RWPE2 (cell line): ENCODE data around the gene BMAL2.

Source experiments
- ATAC-seq: fragments of 200-7000 bp; cut with Tn5 transposase; 3 replicates; pipeline ENCODE4 v1.9.1; 2021; ENCODE audit warnings: low read depth
- DNase-seq: peaks from one replicate; pipeline ENCODE4 v3.0.0-alpha.2; 2020; ENCODE audit warnings: low spot score
- H3K27ac ChIP-seq: fragments of 450-650 bp; 2 replicates; pipeline ENCODE4 v1.5.1; 2017; ENCODE audit warnings: mild to moderate bottlenecking; ENCODE audit not compliant: poor library complexity, severe bottlenecking
- H3K27me3 ChIP-seq: fragments of 250-450 bp; sonication (Bioruptor Pico); 2 replicates; pipeline ENCODE4 v1.5.1; 2021; ENCODE audit warnings: mild to moderate bottlenecking, moderate library complexity; ENCODE audit not compliant: insufficient read depth, poor library complexity, severe bottlenecking
- H3K36me3 ChIP-seq: fragments of 250-450 bp; sonication (Bioruptor Pico); 2 replicates; pipeline ENCODE4 v1.5.1; 2020; ENCODE audit warnings: low read depth, mild to moderate bottlenecking, moderate library complexity
- H3K4me1 ChIP-seq: fragments of 250-450 bp; sonication (Bioruptor Pico); 2 replicates; pipeline ENCODE4 v1.5.1; 2021; ENCODE audit warnings: mild to moderate bottlenecking, moderate library complexity; ENCODE audit not compliant: insufficient read depth, poor library complexity, severe bottlenecking
- H3K4me3 ChIP-seq: fragments of 250-450 bp; sonication (Bioruptor Pico); 2 replicates; pipeline ENCODE4 v1.5.1; 2021; ENCODE audit warnings: mild to moderate bottlenecking, moderate library complexity; ENCODE audit not compliant: severe bottlenecking
- H3K9me3 ChIP-seq: fragments of 250-450 bp; sonication (Bioruptor Pico); 2 replicates; pipeline ENCODE4 v1.5.1; 2021; ENCODE audit warnings: mild to moderate bottlenecking, moderate library complexity; ENCODE audit not compliant: severe bottlenecking
- TF ChIP-seq, protein P1 (sequence below): fragments of 450-650 bp; IDR thresholded peaks from one replicate; pipeline ENCODE4 v1.5.1; 2017; ENCODE audit warnings: mild to moderate bottlenecking, moderate library complexity; ENCODE audit not compliant: poor library complexity, severe bottlenecking

BMAL2 gene

DNA sequence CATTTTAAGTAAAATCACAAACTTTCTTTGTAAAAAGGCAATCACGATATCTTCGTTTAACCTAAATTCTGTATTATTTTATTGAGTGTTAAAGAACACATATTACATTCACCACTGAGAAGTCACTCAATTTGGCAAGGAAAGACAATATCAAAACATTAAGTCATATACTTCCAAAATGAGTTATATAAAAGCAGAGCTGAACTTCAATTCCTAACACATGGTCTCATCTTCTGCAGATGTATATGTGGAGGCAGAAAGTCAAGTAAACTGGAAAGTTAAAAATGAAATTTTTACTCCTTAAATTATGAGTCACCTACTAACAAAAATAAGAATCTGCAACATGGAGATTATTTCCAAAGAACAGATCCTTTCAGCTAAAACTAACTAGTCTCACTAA, 28.7 kb downstream of the BMAL2 start:
- Histone ChIP-seq H3K27me3 (no peaks in the 10 kb centered on the region), H3K4me3 (no peak overlapping the region), H3K36me3 (no peaks in the 10 kb centered on the region), H3K4me1 (no peaks in the 10 kb centered on the region), H3K9me3 (no peaks in the 10 kb centered on the region), H3K27ac (no peak overlapping the region)
- ATAC-seq (no peak), DNase-seq (no peak)
- TF ChIP-seq, protein P1, sequence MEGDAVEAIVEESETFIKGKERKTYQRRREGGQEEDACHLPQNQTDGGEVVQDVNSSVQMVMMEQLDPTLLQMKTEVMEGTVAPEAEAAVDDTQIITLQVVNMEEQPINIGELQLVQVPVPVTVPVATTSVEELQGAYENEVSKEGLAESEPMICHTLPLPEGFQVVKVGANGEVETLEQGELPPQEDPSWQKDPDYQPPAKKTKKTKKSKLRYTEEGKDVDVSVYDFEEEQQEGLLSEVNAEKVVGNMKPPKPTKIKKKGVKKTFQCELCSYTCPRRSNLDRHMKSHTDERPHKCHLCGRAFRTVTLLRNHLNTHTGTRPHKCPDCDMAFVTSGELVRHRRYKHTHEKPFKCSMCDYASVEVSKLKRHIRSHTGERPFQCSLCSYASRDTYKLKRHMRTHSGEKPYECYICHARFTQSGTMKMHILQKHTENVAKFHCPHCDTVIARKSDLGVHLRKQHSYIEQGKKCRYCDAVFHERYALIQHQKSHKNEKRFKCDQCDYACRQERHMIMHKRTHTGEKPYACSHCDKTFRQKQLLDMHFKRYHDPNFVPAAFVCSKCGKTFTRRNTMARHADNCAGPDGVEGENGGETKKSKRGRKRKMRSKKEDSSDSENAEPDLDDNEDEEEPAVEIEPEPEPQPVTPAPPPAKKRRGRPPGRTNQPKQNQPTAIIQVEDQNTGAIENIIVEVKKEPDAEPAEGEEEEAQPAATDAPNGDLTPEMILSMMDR = no peak

DNA sequence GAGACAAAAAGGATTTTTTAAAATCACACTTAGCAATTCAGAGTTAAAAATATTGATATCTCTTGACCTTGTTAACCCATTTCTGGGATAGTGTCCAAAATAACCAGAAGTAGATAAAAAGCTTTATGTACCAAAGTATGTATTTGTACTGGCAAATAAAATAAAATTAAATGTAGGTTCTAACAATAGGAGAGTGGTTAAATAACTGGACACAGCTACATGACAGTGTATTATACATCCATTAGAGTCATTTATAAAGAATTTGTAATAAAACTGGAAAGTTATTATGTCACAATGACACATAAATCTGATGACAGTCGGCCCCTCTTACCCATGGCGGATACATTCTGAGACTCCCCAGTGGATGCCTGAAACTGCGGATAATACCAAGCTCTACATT, 34.0 kb downstream of the BMAL2 start:
- Histone ChIP-seq H3K4me3 (no peak overlapping the region), H3K27me3 (no peaks in the 10 kb centered on the region), H3K27ac (no peak overlapping the region), H3K36me3 (peaks cover 9% of the 10 kb centered on the region; the same call in 1 of the 2 replicates), H3K9me3 (no peaks in the 10 kb centered on the region), H3K4me1 (no peaks in the 10 kb centered on the region)
- no peak for ATAC-seq
- TF ChIP-seq, protein P1 = no peak
- no peak for DNase-seq

GRCh38 chr12:27367078-27367477, 34.4 kb downstream of the BMAL2 start:
- Histone ChIP-seq H3K9me3 (no peaks in the 10 kb centered on the region), H3K4me3 (no peak overlapping the region), H3K27me3 (no peaks in the 10 kb centered on the region), H3K36me3 (peaks cover 9% of the 10 kb centered on the region; the same call in 1 of the 2 replicates), H3K4me1 (no peaks in the 10 kb centered on the region), H3K27ac (no peak overlapping the region)
- no peak for ATAC-seq
- DNase-seq = no peak
- TF ChIP-seq, protein P1 = no peak

- no peak overlapping the region for H3K27ac ChIP-seq
- no peaks in the 10 kb centered on the region for H3K27me3 ChIP-seq
- H3K36me3 ChIP-seq = peaks cover 16% of the 10 kb centered on the region; the same call in 1 of the 2 replicates
- no peak overlapping the region for H3K4me3 ChIP-seq
- no peaks in the 10 kb centered on the region for H3K9me3 ChIP-seq
- no peaks in the 10 kb centered on the region for H3K4me1 ChIP-seq
- ATAC-seq (no peak), DNase-seq (no peak)
- TF ChIP-seq, protein P1 = no peak
Measured at GRCh38 chr12:27382171-27382795, 49.6 kb downstream of the BMAL2 start.
